ENCODE data around the gene GRHL1. TPM values are rescaled to one million over a fixed set of nuclear protein-coding genes. Genes with fewer than 3 reads are reported as not detected.

The GRHL1 gene
- total and polyA plus RNA-seq, 3 donors from 2014 or later = 4.6 to 8.3 (median 8.0) TPM

DNA sequence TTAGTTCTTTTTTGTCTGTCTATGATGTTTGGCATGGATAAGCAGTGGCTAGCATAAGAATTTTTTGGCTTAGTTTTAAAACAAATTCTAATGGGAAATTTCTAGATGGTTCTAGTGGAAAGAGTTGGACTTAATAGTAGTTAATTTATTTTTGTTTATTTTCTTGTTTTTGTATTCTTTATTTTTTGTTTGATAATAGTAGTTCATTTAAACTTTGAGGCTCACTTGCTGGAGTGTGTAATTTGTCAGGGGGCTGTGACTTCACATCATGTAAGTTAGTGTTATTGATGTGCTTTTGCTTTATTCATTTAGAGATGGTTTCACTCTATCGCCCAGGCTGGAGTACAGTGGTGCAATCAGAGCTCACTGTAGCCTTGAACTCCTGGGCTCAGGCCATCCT is 48.2 kb downstream of the GRHL1 start:
- Histone ChIP-seq H3K9me3 (no peaks in the 10 kb centered on the region), H3K4me3 (no peak overlapping the region), H3K27ac (no peak overlapping the region), H3K36me3 (ENCODE audit: low read depth, missing control alignments) (no peaks in the 10 kb centered on the region), H3K4me1 (no peaks in the 10 kb centered on the region), H3K27me3 (no peaks in the 10 kb centered on the region)
- intact Hi-C loops (cut with DNase I; ENCODE audit: low total_unique reads) = no loop called here
- DNase-seq = no peak
- 83 to 85% methylated on average over 1 of the region's 1 CpG for WGBS, 2 donors
- no peak for TF ChIP-seq POLR2A (IDR thresholded peaks at IDR 0.05)
- TF ChIP-seq, protein P1, sequence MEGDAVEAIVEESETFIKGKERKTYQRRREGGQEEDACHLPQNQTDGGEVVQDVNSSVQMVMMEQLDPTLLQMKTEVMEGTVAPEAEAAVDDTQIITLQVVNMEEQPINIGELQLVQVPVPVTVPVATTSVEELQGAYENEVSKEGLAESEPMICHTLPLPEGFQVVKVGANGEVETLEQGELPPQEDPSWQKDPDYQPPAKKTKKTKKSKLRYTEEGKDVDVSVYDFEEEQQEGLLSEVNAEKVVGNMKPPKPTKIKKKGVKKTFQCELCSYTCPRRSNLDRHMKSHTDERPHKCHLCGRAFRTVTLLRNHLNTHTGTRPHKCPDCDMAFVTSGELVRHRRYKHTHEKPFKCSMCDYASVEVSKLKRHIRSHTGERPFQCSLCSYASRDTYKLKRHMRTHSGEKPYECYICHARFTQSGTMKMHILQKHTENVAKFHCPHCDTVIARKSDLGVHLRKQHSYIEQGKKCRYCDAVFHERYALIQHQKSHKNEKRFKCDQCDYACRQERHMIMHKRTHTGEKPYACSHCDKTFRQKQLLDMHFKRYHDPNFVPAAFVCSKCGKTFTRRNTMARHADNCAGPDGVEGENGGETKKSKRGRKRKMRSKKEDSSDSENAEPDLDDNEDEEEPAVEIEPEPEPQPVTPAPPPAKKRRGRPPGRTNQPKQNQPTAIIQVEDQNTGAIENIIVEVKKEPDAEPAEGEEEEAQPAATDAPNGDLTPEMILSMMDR (IDR thresholded peaks at IDR 0.05) = no peak

GRCh38 chr2:10000541-10000940 is 49.0 kb downstream of the GRHL1 start:
- intact Hi-C loops (cut with DNase I; ENCODE audit: low total_unique reads) = no loop called here
- peak; percentile 4 for DNase-seq
- Histone ChIP-seq H3K36me3 (ENCODE audit: low read depth, missing control alignments) (no peaks in the 10 kb centered on the region), H3K9me3 (no peaks in the 10 kb centered on the region), H3K27me3 (no peaks in the 10 kb centered on the region), H3K4me3 (no peak overlapping the region), H3K4me1 (no peaks in the 10 kb centered on the region), H3K27ac (no peak overlapping the region)
- 90 to 98% methylated on average over 5 to 8 of the region's 8 CpGs for WGBS, 2 donors
- TF ChIP-seq, protein P1 (IDR thresholded peaks at IDR 0.05) = no peak
- no peak for TF ChIP-seq POLR2A (IDR thresholded peaks at IDR 0.05)

DNA sequence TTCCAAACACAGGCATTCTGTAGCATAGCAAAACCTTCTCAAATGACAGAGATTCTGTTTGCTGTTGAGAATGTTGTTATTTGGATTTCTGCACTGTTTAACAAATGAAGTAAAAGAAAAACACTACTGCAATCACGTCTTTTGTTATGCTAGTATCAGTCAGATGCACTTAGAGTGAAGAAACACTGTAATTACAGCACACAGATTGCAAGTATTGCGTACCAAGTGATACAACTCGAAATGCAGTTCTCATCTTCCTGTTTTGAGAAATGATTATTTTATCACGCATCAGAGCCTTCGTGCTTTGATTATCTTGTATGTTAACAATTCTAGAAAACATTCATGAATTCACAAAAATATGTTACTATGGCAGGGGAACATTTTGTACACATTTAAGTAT is 50.1 kb downstream of the GRHL1 start:
- Histone ChIP-seq H3K9me3 (no peaks in the 10 kb centered on the region), H3K36me3 (ENCODE audit: low read depth, missing control alignments) (no peaks in the 10 kb centered on the region), H3K4me3 (no peak overlapping the region), H3K27ac (no peak overlapping the region), H3K4me1 (peaks cover 1% of the 10 kb centered on the region), H3K27me3 (no peaks in the 10 kb centered on the region)
- intact Hi-C loops (cut with DNase I; ENCODE audit: low total_unique reads) = no loop called here
- 84 to 87% methylated on average over 5 of the region's 5 CpGs for WGBS, 2 donors
- TF ChIP-seq, protein P1 (IDR thresholded peaks at IDR 0.05) = no peak
- no peak for TF ChIP-seq POLR2A (IDR thresholded peaks at IDR 0.05)
- no peak for DNase-seq

GRCh38 chr2:10002109-10002508 is 50.6 kb downstream of the GRHL1 start:
- no peak for TF ChIP-seq POLR2A (IDR thresholded peaks at IDR 0.05)
- TF ChIP-seq, protein P1 (IDR thresholded peaks at IDR 0.05) = no peak
- Histone ChIP-seq H3K9me3 (no peaks in the 10 kb centered on the region), H3K4me1 (peaks cover 6% of the 10 kb centered on the region), H3K4me3 (no peak overlapping the region), H3K36me3 (ENCODE audit: low read depth, missing control alignments) (no peaks in the 10 kb centered on the region), H3K27me3 (no peaks in the 10 kb centered on the region), H3K27ac (no peak overlapping the region)
- DNase-seq = no peak
- WGBS, 2 donors = 83 to 95% methylated on average over 5 of the region's 5 CpGs
- intact Hi-C loops (cut with DNase I; ENCODE audit: low total_unique reads) = no loop called here

DNA sequence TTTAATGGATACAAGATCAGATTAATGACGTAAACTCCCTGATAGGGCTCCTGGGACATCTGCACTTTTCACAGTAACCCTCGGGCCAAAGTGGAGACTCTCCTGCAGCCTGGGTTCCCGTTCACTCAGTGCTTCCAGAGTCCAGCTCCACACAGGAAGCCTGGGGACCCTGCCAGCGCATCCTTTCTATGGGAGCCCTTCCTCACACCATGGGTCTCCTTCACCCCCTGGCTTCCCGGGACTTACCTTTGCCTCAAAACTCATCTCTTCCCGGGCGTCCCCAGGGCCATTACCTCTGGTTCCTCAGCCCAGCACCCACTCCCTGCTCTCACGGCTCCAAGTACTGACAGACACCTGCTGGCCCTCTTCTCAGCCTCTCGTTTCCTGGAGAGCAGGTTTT is 51.2 kb downstream of the GRHL1 start:
- Histone ChIP-seq H3K27me3 (no peaks in the 10 kb centered on the region), H3K36me3 (ENCODE audit: low read depth, missing control alignments) (no peaks in the 10 kb centered on the region), H3K9me3 (no peaks in the 10 kb centered on the region), H3K27ac (no peak overlapping the region), H3K4me1 (peaks cover 6% of the 10 kb centered on the region), H3K4me3 (no peak overlapping the region)
- WGBS, 2 donors = 94% methylated on average over 7 to 9 of the region's 9 CpGs
- intact Hi-C loops (cut with DNase I; ENCODE audit: low total_unique reads) = no loop called here
- TF ChIP-seq, protein P1 (IDR thresholded peaks at IDR 0.05) = no peak
- TF ChIP-seq POLR2A (IDR thresholded peaks at IDR 0.05) = no peak
- DNase-seq = no peak

Measured in testis (tissue), 3 donors.